GM12801 (cell line): ENCODE results near the gene CLDN14.

Experiments used
- CTCF ChIP-seq: IDR thresholded peaks from one replicate; pipeline ENCODE4 v1.5.1; 2011; ENCODE audit warnings: control low read depth; ENCODE audit not compliant: insufficient read length; ENCODE audit errors: extremely low read depth

Gene CLDN14

GRCh38 chr21:36456729-36457414, 23.1 kb downstream of the CLDN14 start:
- TF ChIP-seq CTCF: no peak

GRCh38 chr21:36454706-36455105, 25.2 kb downstream of the CLDN14 start:
- TF ChIP-seq CTCF: no peak

GRCh38 chr21:36454093-36454531, 25.8 kb downstream of the CLDN14 start:
- TF ChIP-seq CTCF: no peak

GRCh38 chr21:36452281-36452825, 27.6 kb downstream of the CLDN14 start:
- TF ChIP-seq CTCF: no peak

GRCh38 chr21:36451506-36451905, 28.4 kb downstream of the CLDN14 start:
- TF ChIP-seq CTCF: no peak

GRCh38 chr21:36450511-36450910, 29.4 kb downstream of the CLDN14 start:
- TF ChIP-seq CTCF: no peak

- TF ChIP-seq CTCF: no peak
Measured at GRCh38 chr21:36446301-36446700, 33.6 kb downstream of the CLDN14 start.
